ENCODE measurements around the gene ZNF146. TPM values are rescaled to one million over a fixed set of nuclear protein-coding genes. Genes with fewer than 3 reads are reported as not detected.

Gene ZNF146
- polyA plus RNA-seq, 1 donor from 2014 or later = 215 TPM

DNA sequence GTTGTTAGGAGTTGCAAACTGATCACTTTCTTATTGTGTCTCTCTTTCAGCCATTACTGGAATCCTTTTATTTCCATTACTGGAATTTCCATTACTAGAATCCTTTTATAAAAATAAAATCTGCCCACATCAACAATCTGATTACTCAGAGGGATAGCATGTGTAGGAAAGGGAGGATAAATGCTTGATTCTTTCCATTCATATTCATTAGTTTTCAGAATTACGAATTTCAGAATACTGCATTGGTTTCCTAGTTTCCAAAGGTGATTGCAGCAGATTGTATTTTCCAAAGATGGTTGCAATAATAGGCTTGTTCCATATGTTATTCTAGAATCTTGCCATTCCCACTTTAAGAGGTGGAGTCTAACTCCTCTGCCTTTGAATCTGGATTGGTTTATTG is 37.1 kb downstream of the ZNF146 start:
- no peaks in the 10 kb centered on the region for H3K9me2 ChIP-seq (ENCODE audit: insufficient read depth, low read length)
- no peak overlapping the region for H3K9ac ChIP-seq (ENCODE audit: low read length)
- no peak overlapping the region for H3K4me3 ChIP-seq (ENCODE audit: low read length)
- H3K4me2 ChIP-seq (ENCODE audit: low read length) = no peak overlapping the region
- no peak overlapping the region for H3K27ac ChIP-seq (ENCODE audit: low read length)
- peaks cover 3% of the 10 kb centered on the region for H3K9me3 ChIP-seq (ENCODE audit: low read length)
- H2AFZ ChIP-seq (ENCODE audit: low read depth, low read length) = no peak overlapping the region
- no peaks in the 10 kb centered on the region for H3K36me3 ChIP-seq (ENCODE audit: insufficient read depth, low read length)
- no peaks in the 10 kb centered on the region for H3K27me3 ChIP-seq (ENCODE audit: insufficient read depth, low read depth, low read length)
- TF ChIP-seq POLR2AphosphoS5 (IDR thresholded peaks at IDR 0.05) = no peak
- no peak for TF ChIP-seq MXI1 (conservative IDR thresholded peaks at IDR 0.05; ENCODE audit: poor library complexity, severe bottlenecking)
- TF ChIP-seq TAF1 (IDR thresholded peaks at IDR 0.05; ENCODE audit: low read depth) = no peak
- TF ChIP-seq EZH2 (IDR thresholded peaks at IDR 0.05; ENCODE audit: borderline replicate concordance, insufficient read depth, low read length, poor library complexity, severe bottlenecking) = no peak
- TF ChIP-seq, protein P1, sequence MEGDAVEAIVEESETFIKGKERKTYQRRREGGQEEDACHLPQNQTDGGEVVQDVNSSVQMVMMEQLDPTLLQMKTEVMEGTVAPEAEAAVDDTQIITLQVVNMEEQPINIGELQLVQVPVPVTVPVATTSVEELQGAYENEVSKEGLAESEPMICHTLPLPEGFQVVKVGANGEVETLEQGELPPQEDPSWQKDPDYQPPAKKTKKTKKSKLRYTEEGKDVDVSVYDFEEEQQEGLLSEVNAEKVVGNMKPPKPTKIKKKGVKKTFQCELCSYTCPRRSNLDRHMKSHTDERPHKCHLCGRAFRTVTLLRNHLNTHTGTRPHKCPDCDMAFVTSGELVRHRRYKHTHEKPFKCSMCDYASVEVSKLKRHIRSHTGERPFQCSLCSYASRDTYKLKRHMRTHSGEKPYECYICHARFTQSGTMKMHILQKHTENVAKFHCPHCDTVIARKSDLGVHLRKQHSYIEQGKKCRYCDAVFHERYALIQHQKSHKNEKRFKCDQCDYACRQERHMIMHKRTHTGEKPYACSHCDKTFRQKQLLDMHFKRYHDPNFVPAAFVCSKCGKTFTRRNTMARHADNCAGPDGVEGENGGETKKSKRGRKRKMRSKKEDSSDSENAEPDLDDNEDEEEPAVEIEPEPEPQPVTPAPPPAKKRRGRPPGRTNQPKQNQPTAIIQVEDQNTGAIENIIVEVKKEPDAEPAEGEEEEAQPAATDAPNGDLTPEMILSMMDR (IDR thresholded peaks at IDR 0.05; ENCODE audit: poor library complexity, severe bottlenecking) = no peak
- TF ChIP-seq EP300 (conservative IDR thresholded peaks at IDR 0.05; ENCODE audit: poor library complexity, severe bottlenecking) = no peak
- no peak for TF ChIP-seq SMC3 (conservative IDR thresholded peaks at IDR 0.05; ENCODE audit: poor library complexity)
- no peak for TF ChIP-seq REST (IDR thresholded peaks at IDR 0.05; ENCODE audit: borderline replicate concordance)
- no peak for TF ChIP-seq RAD21 (conservative IDR thresholded peaks at IDR 0.05)
- H3K79me2 ChIP-seq (replicated peaks; ENCODE audit: insufficient read depth, low read length) = no peaks in the 10 kb centered on the region
- no peaks in the 10 kb centered on the region for H4K20me1 ChIP-seq (ENCODE audit: insufficient read depth)
- no peaks in the 10 kb centered on the region for H3F3A ChIP-seq (ENCODE audit: insufficient read depth, low read length, poor library complexity, severe bottlenecking)

DNA sequence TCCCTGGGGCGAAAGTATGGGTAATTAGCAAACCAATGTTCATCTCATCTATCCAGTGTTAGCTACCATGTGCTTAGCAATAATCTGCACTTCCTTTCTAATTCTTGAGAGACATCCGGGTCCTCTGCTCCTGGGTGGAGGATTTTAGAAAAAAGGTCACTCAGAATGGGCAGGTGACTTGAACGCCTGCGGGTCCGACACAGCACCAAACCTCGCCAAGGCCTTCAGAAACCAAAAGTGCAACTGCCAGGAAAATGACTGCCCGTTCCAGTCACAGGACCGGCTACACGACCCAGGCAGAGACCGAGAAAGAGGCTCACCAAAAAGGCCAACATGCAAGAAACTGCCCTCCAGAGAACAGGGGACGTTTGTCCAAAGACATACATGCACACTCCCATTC is 39.9 kb downstream of the ZNF146 start:
- no peak overlapping the region for H3K9ac ChIP-seq (ENCODE audit: low read length)
- TF ChIP-seq TAF1 (IDR thresholded peaks at IDR 0.05; ENCODE audit: low read depth) (no peak), EZH2 (IDR thresholded peaks at IDR 0.05; ENCODE audit: borderline replicate concordance, insufficient read depth, low read length, poor library complexity, severe bottlenecking) (no peak), POLR2AphosphoS5 (IDR thresholded peaks at IDR 0.05) (no peak), RAD21 (conservative IDR thresholded peaks at IDR 0.05) (no peak)
- no peaks in the 10 kb centered on the region for H3F3A ChIP-seq (ENCODE audit: insufficient read depth, low read length, poor library complexity, severe bottlenecking)
- no peaks in the 10 kb centered on the region for H4K20me1 ChIP-seq (ENCODE audit: insufficient read depth)
- H3K9me2 ChIP-seq (ENCODE audit: insufficient read depth, low read length) = no peaks in the 10 kb centered on the region
- H3K27me3 ChIP-seq (ENCODE audit: insufficient read depth, low read depth, low read length) = no peaks in the 10 kb centered on the region
- H3K36me3 ChIP-seq (ENCODE audit: insufficient read depth, low read length) = no peaks in the 10 kb centered on the region
- H3K9me3 ChIP-seq (ENCODE audit: low read length) = peaks cover 3% of the 10 kb centered on the region
- H3K79me2 ChIP-seq (replicated peaks; ENCODE audit: insufficient read depth, low read length) = no peaks in the 10 kb centered on the region
- no peak overlapping the region for H2AFZ ChIP-seq (ENCODE audit: low read depth, low read length)
- no peak overlapping the region for H3K4me2 ChIP-seq (ENCODE audit: low read length)
- no peak overlapping the region for H3K27ac ChIP-seq (ENCODE audit: low read length)
- no peak overlapping the region for H3K4me3 ChIP-seq (ENCODE audit: low read length)
